Panc1 (cell line): Measurements from ENCODE around the gene B2M. TPM values are rescaled to one million over a fixed set of nuclear protein-coding genes. Genes with fewer than 3 reads are reported as not detected.
A peak's percentile ranks its signal among the peaks of the same experiment; 100 is the strongest.

Source experiments
- ATAC-seq: fragments of 200-7000 bp; cut with Tn5 transposase; 2 replicates; pipeline ENCODE4 v1.9.1; 2020; ENCODE audit warnings: mild to moderate bottlenecking, moderate library complexity
- BruUV-seq: library from RNA; stranded (reverse); fragments of 400-500 nt; replicated peaks from 2 replicates; lab custom pipeline; 2021; lab: Mats Ljungman, UMichigan
- CTCF ChIA-PET: fragments of 300-600 bp; sonication (Branson Sonifier 250); formaldehyde crosslinking; loops from one replicate; lab custom pipeline; 2022; ENCODE audit warnings: antibody characterized with exemption; lab: Charles Lee
- POLR2A ChIA-PET: fragments of 300-600 bp; sonication (Branson Sonifier 250); formaldehyde crosslinking; loops from one replicate; lab custom pipeline; 2022; ENCODE audit warnings: antibody characterized with exemption; lab: Charles Lee
- DNase-seq: peaks from one replicate; pipeline ENCODE4 v3.0.0-alpha.2; 2010; ENCODE audit warnings: low read depth, low spot score
- H3K27ac ChIP-seq: 2 replicates; pipeline ENCODE4 v1.5.1; 2011; ENCODE audit warnings: mild to moderate bottlenecking, low read length, inconsistent platforms
- H3K27me3 ChIP-seq: fragments of 200-500 bp; sonication (Bioruptor generic); 2 replicates; pipeline ENCODE4 v1.6.0; 2014; ENCODE audit warnings: low read length, inconsistent platforms; ENCODE audit not compliant: control insufficient read depth, insufficient read depth
- H3K36me3 ChIP-seq: fragments of 200-500 bp; sonication (Bioruptor generic); 2 replicates; pipeline ENCODE4 v1.5.1; 2014; ENCODE audit warnings: inconsistent platforms, mild to moderate bottlenecking, low read length, moderate library complexity; ENCODE audit not compliant: control insufficient read depth, insufficient read depth
- H3K4me1 ChIP-seq: 2 replicates; pipeline ENCODE4 v1.5.1; 2011; ENCODE audit warnings: inconsistent platforms, mild to moderate bottlenecking, low read length, moderate library complexity; ENCODE audit not compliant: control insufficient read depth, insufficient read depth
- H3K4me3 ChIP-seq, 2 experiments: 2 replicates each; pipeline ENCODE4 v1.5.1; 2011 to 2012; ENCODE audit warnings: low read depth in 2 of 2, low read length in 2 of 2, mild to moderate bottlenecking in 2 of 2, inconsistent platforms in 1 of 2, moderate library complexity in 1 of 2
- H3K9me3 ChIP-seq: fragments of 200-500 bp; sonication (Bioruptor generic); 2 replicates; pipeline ENCODE4 v1.5.1; 2014; ENCODE audit warnings: low read depth, mild to moderate bottlenecking, inconsistent platforms, low read length, moderate library complexity; ENCODE audit not compliant: control insufficient read depth, insufficient read depth
- CTCF ChIP-seq: fragments of 450-650 bp; IDR thresholded peaks from 2 replicates; pipeline ENCODE4 v1.5.1; 2017; ENCODE audit warnings: mild to moderate bottlenecking
- POLR2AphosphoS5 ChIP-seq: IDR thresholded peaks from 2 replicates; pipeline ENCODE4 v1.6.1; 2012; ENCODE audit warnings: mild to moderate bottlenecking, low read depth, low read length, moderate library complexity
- REST ChIP-seq, 2 experiments: IDR thresholded peaks; 2 replicates each; pipeline ENCODE4 v1.6.1; 2011 to 2012; ENCODE audit warnings: low read depth in 2 of 2, control low read depth in 1 of 2, low read length in 1 of 2, mild to moderate bottlenecking in 1 of 2, moderate library complexity in 1 of 2; ENCODE audit not compliant: insufficient read depth in 1 of 2
- SIN3A ChIP-seq: IDR thresholded peaks from 2 replicates; pipeline ENCODE4 v1.6.1; 2012; ENCODE audit warnings: low read depth, mild to moderate bottlenecking, low read length, moderate library complexity, borderline replicate concordance; ENCODE audit not compliant: insufficient read depth
- TCF7L2 ChIP-seq: IDR thresholded peaks from 2 replicates; pipeline ENCODE4 v1.6.1; 2011; ENCODE audit warnings: mild to moderate bottlenecking, low read depth, low read length, inconsistent platforms
- in situ Hi-C: cut with HindIII; loops from 2 replicates; pipeline ENCODE4 v1.10.0; 2016; ENCODE audit warnings: low sequenced_read_pairs, low pct_unique_long_range_greater_than_20kb
- intact Hi-C: fragments of 100-400 bp; cut with micrococcal nuclease; formaldehyde crosslinking; loops from one replicate; pipeline ENCODE4 v1.10.0; 2022; ENCODE audit not compliant: unreplicated experiment
- total RNA-seq: library from RNA; stranded (reverse); gene quantifications from one replicate; pipeline ENCODE4 v1.2.1, GENCODE V29; 2021; ENCODE audit not compliant: unreplicated experiment

The B2M gene
- total RNA-seq, 1 experiment from 2014 or later = 914 TPM

- Histone ChIP-seq H3K9me3 (no peaks in the 10 kb centered on the region), H3K36me3 (no peaks in the 10 kb centered on the region; the same call in 1 of the 2 replicates), H3K4me1 (peaks cover 15% of the 10 kb centered on the region), H3K27ac (no peak overlapping the region), H3K27me3 (no peaks in the 10 kb centered on the region), H3K4me3 (0 out of 4 replicates have a peak overlapping the region, but pooled peaks of 1 of the 2 experiments have one; percentile 8)
- CTCF ChIA-PET = interaction anchor here (0.5 kb wide), 1 partner anchor 251 kb away, joined by 5 read pairs; no protein-coding TSS in a partner anchor
- in situ Hi-C loops (no loop called here), intact Hi-C loops (no loop called here)
- TF ChIP-seq TCF7L2 = no peak
- no peak for TF ChIP-seq SIN3A
- TF ChIP-seq CTCF = no peak
- no peak for TF ChIP-seq REST (IDR thresholded peaks at IDR 0.05; ENCODE audit: insufficient read depth in 1 of 2, low read depth in 2 of 2, low read length in 1 of 2)
- no peak for TF ChIP-seq POLR2AphosphoS5
- ATAC-seq (no peak), DNase-seq (no peak)
- POLR2A ChIA-PET = no interaction called here
- BruUV-seq = no TSS peak
Observed at GRCh38 chr15:44666210-44667038, 44.9 kb upstream of the B2M start.

GRCh38 chr15:44667039-44667360 is 44.3 kb upstream of the B2M start:
- no peak for DNase-seq
- ATAC-seq = no peak
- no peak overlapping the region for H3K27ac ChIP-seq
- no peaks in the 10 kb centered on the region; the same call in 1 of the 2 replicates for H3K36me3 ChIP-seq
- BruUV-seq = no TSS peak
- CTCF ChIA-PET = no interaction called here
- H3K4me1 ChIP-seq = peaks cover 10% of the 10 kb centered on the region
- intact Hi-C loops = no loop called here
- POLR2A ChIA-PET = no interaction called here
- H3K9me3 ChIP-seq = no peaks in the 10 kb centered on the region
- TF ChIP-seq CTCF (no peak), POLR2AphosphoS5 (no peak), REST (IDR thresholded peaks at IDR 0.05; ENCODE audit: insufficient read depth in 1 of 2, low read depth in 2 of 2, low read length in 1 of 2) (no peak), SIN3A (no peak), TCF7L2 (no peak)
- no peaks in the 10 kb centered on the region for H3K27me3 ChIP-seq
- 0 out of 4 replicates have a peak overlapping the region, but pooled peaks of 1 of the 2 experiments have one; percentile 8 for H3K4me3 ChIP-seq
- in situ Hi-C loops = no loop called here
